Heart right ventricle (tissue), 16 donors: ENCODE data around the gene ZNF398. TPM values are rescaled to one million over a fixed set of nuclear protein-coding genes. Genes with fewer than 3 reads are reported as not detected.
"Not testable (repeated sequence)": the region's sequence is repeated elsewhere in the genome, so short reads cannot be mapped to it uniquely, and the experiment has no call there.

Experiments
- ATAC-seq, 8 donors: fragments of 200-7000 bp; cut with Tn5 transposase; one replicate each; pipeline ENCODE4 v1.9.1; 2020; ENCODE audit warnings: mild to moderate bottlenecking in 8 of 8, moderate library complexity in 8 of 8, moderate number of reproducible peaks in 1 of 8
- DNase-seq, 2 donors: peaks; one replicate each; pipeline ENCODE4 v3.0.0-alpha.2; 2020
- H3K27ac ChIP-seq, 10 donors: fragments of 200-600 bp; sonication (generic) in 2 of 10; one replicate each; pipeline versions ENCODE4 v1.5.0 to v1.8.0; 2020 to 2022; ENCODE audit warnings: mild to moderate bottlenecking in 3 of 10
- H3K27me3 ChIP-seq, 7 donors: fragments of 200-600 bp; one replicate each; pipeline ENCODE4 v1.8.0; 2021 to 2022; ENCODE audit warnings: mild to moderate bottlenecking in 2 of 7
- H3K36me3 ChIP-seq, 9 donors: fragments of 200-600 bp; sonication (generic) in 1 of 9; one replicate each; pipeline versions ENCODE4 v1.5.0 to v1.8.0; 2020 to 2022; ENCODE audit warnings: mild to moderate bottlenecking in 2 of 9
- H3K4me1 ChIP-seq, 9 donors: fragments of 200-600 bp; sonication (generic) in 1 of 9; one replicate each; pipeline versions ENCODE4 v1.5.0 to v1.8.0; 2020 to 2022; ENCODE audit warnings: mild to moderate bottlenecking in 4 of 9
- H3K4me3 ChIP-seq, 10 donors: fragments of 200-600 bp; sonication (generic) in 2 of 10; one replicate each; pipeline versions ENCODE4 v1.5.0 to v1.8.0; 2020 to 2022; ENCODE audit warnings: mild to moderate bottlenecking in 7 of 10, moderate library complexity in 2 of 10
- H3K9me3 ChIP-seq, 11 donors: fragments of 200-600 bp in 10 of 11; sonication (generic) in 2 of 11; one replicate each; pipeline versions ENCODE4 v1.5.0 to v1.8.0; 2013 to 2022; ENCODE audit warnings: mild to moderate bottlenecking in 2 of 11, control low read depth in 1 of 11, moderate library complexity in 1 of 11
- WGBS, 2 donors: extraction: QIAGEN DNeasy Blood & Tissue Kit; methylation state at CpG; one replicate each; pipeline ENCODE4 v1.1.7; 2013; ENCODE audit warnings: inconsistent platforms in 1 of 2; 5-methylcytosine and 5-hydroxymethylcytosine counted together
- intact Hi-C, 10 donors: fragments of 100-400 bp; cut with DNase I; formaldehyde crosslinking; loops; one replicate each; pipeline versions ENCODE4 v1.11.1 to v1.14.2; 2022
- polyA plus RNA-seq, 2 donors: library from polyadenylated mRNA; stranded (reverse); fragments of 200-250 nt; gene quantifications; one replicate each; pipeline ENCODE4 v1.2.3, GENCODE V29; 2013
- total RNA-seq, 10 donors: library from RNA; stranded (reverse); fragmentation: NEBNext Ultra II Directional in 3 of 10; extraction: Animal tissue kit (Norgen Biotek cat#: 25700) in 3 of 10; gene quantifications; one replicate each; pipeline versions ENCODE4 v1.2.1 to v1.2.4, GENCODE V29; 2021 to 2023
- TF ChIP-seq, protein P1 (sequence below), 9 donors: fragments of 200-600 bp; sonication (generic) in 2 of 9; IDR thresholded peaks; one replicate each; pipeline versions ENCODE4 v1.5.0 to v1.8.0; 2021 to 2022; ENCODE audit warnings: antibody characterized with exemption in 9 of 9, mild to moderate bottlenecking in 5 of 9, moderate library complexity in 1 of 9
- donor health status: Arrhythmogenic right ventricular cardiomyopathy.
- donor health status: ischemic (EF 13 %, LVEDD 7.1; RV severe dilation, severe dysfunction).
- donor health status: healthy with polysubstance abuse.
- donor health status: DM: no; HTN: yes; CAD: no.
- donor health status: DM: no; HTN: no; CAD: no.
- donor health status: ischemic (EF 25% LVEDD 6.9; RV normal size, moderate dysfunction).
- donor health status: ischemic (EF 25% LVEDD 5.7; RV mildly dilated, moderate dysfunction).
- donor health status: healthy.
- donor health status: DM: yes; HTN: yes; CAD: no.
- donor health status: Ischemic cardiomyopathy.
- donor health status: ischemic (EF 35%, LVEDD 5.7; RV mildly dilated, moderate dysfunction).
- donor health status: nonischemic (EF 11% LVEDD 7.7; RV severe dilation, severe dysfunction).
- donor health status: DM: yes; HTN: yes; CAD: no.
- donor health status: PGD.
- donor health status: ischemic (EF 29% LVEDD 5.4; RV normal size, mild dysfunction).
- donor health status: nonischemic (EF 23%, LVEDD 6.1; RV moderate dilation, normal function).

ZNF398 gene
- total and polyA plus RNA-seq, 12 donors: 2.0 to 9.2 (median 7.4) TPM

DNA sequence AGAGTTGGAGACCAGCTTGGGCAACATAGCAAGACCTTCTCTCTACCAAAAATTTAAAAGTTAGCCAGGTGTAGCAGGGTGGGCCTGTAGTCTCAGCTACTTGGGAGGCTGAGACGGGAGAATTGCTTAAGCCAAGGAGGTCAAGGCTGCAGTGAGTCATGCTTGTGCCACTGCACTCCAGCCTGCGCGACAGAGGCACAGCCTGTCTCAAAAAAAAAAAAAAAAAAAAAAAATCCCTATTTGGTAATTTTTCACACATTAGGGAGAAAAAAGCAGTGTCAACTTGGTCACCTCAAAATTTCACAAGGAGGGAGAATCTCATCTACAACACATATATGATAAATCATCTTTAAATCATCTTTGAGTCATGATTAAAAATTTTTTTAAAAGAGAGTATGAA, 6.4 kb upstream of the ZNF398 start:
- intact Hi-C loops: no loop called here
- Histone ChIP-seq H3K9me3 (no peaks in the 10 kb centered on the region), H3K27me3 (no peaks in the 10 kb centered on the region), H3K4me1 (peaks cover 0 to 4% (median 0%) of the 10 kb centered on the region in 9 donors), H3K27ac (no peak overlapping the region), H3K36me3 (no peaks in the 10 kb centered on the region), H3K4me3 (no peak overlapping the region)
- WGBS, 2 donors: 81 to 93% methylated on average over 3 of the region's 3 CpGs
- DNase-seq (no peak), ATAC-seq (no peak)
- TF ChIP-seq, protein P1, sequence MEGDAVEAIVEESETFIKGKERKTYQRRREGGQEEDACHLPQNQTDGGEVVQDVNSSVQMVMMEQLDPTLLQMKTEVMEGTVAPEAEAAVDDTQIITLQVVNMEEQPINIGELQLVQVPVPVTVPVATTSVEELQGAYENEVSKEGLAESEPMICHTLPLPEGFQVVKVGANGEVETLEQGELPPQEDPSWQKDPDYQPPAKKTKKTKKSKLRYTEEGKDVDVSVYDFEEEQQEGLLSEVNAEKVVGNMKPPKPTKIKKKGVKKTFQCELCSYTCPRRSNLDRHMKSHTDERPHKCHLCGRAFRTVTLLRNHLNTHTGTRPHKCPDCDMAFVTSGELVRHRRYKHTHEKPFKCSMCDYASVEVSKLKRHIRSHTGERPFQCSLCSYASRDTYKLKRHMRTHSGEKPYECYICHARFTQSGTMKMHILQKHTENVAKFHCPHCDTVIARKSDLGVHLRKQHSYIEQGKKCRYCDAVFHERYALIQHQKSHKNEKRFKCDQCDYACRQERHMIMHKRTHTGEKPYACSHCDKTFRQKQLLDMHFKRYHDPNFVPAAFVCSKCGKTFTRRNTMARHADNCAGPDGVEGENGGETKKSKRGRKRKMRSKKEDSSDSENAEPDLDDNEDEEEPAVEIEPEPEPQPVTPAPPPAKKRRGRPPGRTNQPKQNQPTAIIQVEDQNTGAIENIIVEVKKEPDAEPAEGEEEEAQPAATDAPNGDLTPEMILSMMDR (IDR thresholded peaks at IDR 0.05): no peak

DNA sequence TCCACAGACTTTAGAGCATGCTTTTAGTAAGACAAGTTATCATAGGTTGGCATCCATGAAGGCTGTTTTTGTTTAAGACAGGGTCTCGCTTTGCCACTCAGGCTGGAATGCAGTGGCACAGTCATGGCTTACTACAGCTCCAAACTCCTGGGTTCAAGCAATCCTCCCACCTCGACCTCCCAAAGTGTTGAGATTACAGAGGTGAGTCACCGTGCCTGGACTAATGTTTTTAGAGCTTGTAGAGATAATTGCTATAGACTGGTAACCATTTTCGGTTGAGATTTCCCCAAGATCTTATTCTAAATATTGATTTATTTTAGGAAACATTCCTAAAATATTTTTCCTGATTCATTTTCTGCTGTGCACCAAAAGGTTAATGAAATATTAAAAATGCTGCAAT, 5.4 kb upstream of the ZNF398 start:
- intact Hi-C loops: no loop called here
- H3K4me1 ChIP-seq: peaks cover 0 to 14% (median 0%) of the 10 kb centered on the region in 9 donors
- no peak for ATAC-seq

DNA sequence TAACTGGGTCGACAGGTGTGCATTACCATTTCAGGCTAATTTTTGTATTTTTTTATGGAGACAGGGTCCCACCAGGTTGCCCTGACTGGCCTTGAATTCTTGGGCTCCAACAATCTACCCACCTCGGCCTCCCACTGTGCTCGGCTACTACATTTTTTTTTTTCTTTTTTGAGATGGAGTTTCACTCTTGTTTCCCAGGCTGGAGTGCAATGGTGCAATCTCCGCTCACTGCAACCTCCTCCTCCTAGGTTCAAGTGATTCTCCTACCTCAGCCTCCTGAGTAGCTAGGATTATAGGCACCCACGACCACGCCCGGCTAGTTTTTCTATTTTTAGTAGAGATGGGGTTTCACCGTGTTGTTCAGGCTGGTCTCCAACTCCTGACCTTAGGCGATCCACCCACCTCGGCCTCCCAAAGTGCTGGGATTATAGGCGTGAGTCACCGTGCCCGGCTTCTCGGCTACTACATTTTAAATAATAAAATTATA, 2.8 kb upstream of the ZNF398 start:
- H3K4me3 ChIP-seq, H3K36me3 ChIP-seq, ATAC-seq, H3K9me3 ChIP-seq, H3K27ac ChIP-seq, H3K27me3 ChIP-seq, intact Hi-C loops, DNase-seq: not testable (repeated sequence)
- WGBS, 2 donors: 79 to 83% methylated on average over 14 of the region's 14 CpGs
- H3K4me1 ChIP-seq: peaks cover 0 to 29% (median 18%) of the 10 kb centered on the region in 9 donors

More for the DNA sequence above, 5.4 kb upstream of the ZNF398 start:
- Histone ChIP-seq H3K4me3 (no peak overlapping the region), H3K27ac (no peak overlapping the region), H3K9me3 (no peaks in the 10 kb centered on the region), H3K36me3 (no peaks in the 10 kb centered on the region), H3K27me3 (no peaks in the 10 kb centered on the region)
- 89 to 91% methylated on average over 4 of the region's 4 CpGs for WGBS, 2 donors
- TF ChIP-seq, protein P1 (IDR thresholded peaks at IDR 0.05): no peak
- no peak for DNase-seq

DNA sequence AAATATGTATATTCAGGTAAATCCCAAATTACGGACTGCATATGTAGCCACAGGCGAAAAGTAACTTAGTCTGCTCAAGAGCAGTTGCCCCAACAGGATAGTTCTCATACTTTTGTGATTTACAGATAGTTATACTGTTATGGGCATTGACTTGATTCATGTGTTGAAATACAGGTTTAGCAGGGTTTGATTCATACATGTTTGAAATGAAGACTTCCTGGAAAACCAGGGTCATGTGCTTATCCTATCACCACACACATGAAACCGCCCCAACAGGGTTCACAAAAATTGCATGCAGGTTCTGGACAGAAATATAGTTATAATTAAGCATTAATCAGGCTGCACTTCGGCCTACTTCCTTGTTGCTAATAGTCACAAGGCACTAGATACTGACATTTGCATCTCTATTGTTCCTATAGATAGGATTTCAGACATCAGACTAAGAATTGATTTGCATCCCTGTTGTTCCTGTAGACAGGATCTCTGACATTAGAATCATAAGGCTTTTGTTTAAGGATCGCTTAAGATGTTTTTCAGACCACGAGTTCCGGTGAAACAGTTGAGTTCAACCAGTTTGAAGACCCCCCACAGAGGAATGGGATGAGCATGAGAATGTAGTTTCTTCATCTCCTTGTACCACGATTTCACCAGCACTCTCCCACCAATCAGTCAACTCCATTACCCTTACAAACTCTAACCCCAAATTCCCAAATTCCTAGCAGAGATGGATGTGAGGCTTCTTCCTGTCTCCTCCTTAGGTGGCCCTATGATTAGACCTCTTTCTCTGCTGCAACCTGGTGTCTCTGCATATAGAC, 2.0 kb upstream of the ZNF398 start:
- ATAC-seq (no peak), DNase-seq (no peak)
- H3K4me1 ChIP-seq: peaks cover 0 to 29% (median 18%) of the 10 kb centered on the region in 9 donors
- no peaks in the 10 kb centered on the region for H3K9me3 ChIP-seq
- intact Hi-C loops: no loop called here
- WGBS, 2 donors: 90% methylated on average over 8 of the region's 8 CpGs
- H3K36me3 ChIP-seq: peaks cover 0 to 3% (median 0%) of the 10 kb centered on the region in 9 donors
- H3K27me3 ChIP-seq: no peaks in the 10 kb centered on the region
- TF ChIP-seq, protein P1 (IDR thresholded peaks at IDR 0.05): no peak
- no peak overlapping the region for H3K27ac ChIP-seq
- H3K4me3 ChIP-seq: no peak overlapping the region
